A549 (cell line): ENCODE data around the gene GATB.

Source experiments
- CHD4 ChIP-seq: fragments of 200-600 bp; sonication (generic); IDR thresholded peaks from 2 replicates; pipeline ENCODE4 v1.6.1; 2016; ENCODE audit warnings: antibody characterized with exemption, mild to moderate bottlenecking, borderline replicate concordance
- MYC ChIP-seq: IDR thresholded peaks from 2 replicates; pipeline ENCODE4 v1.6.1; 2012; ENCODE audit warnings: mild to moderate bottlenecking, inconsistent platforms, low read length, improper control_type of control experiment, borderline replicate concordance
- POLR2A ChIP-seq: IDR thresholded peaks from 2 replicates; pipeline ENCODE4 v1.6.1; 2012; ENCODE audit warnings: mild to moderate bottlenecking, low read length
- SREBF2 ChIP-seq: fragments of 450-650 bp; IDR thresholded peaks from 2 replicates; pipeline ENCODE4 v1.6.1; 2014; ENCODE audit warnings: mild to moderate bottlenecking, moderate library complexity
- TF ChIP-seq, protein P1 (sequence below): fragments of >200 bp; sonication (Bioruptor Twin); formaldehyde crosslinking; IDR thresholded peaks from 3 replicates; pipeline ENCODE4 v1.5.1; 2016

DNA sequence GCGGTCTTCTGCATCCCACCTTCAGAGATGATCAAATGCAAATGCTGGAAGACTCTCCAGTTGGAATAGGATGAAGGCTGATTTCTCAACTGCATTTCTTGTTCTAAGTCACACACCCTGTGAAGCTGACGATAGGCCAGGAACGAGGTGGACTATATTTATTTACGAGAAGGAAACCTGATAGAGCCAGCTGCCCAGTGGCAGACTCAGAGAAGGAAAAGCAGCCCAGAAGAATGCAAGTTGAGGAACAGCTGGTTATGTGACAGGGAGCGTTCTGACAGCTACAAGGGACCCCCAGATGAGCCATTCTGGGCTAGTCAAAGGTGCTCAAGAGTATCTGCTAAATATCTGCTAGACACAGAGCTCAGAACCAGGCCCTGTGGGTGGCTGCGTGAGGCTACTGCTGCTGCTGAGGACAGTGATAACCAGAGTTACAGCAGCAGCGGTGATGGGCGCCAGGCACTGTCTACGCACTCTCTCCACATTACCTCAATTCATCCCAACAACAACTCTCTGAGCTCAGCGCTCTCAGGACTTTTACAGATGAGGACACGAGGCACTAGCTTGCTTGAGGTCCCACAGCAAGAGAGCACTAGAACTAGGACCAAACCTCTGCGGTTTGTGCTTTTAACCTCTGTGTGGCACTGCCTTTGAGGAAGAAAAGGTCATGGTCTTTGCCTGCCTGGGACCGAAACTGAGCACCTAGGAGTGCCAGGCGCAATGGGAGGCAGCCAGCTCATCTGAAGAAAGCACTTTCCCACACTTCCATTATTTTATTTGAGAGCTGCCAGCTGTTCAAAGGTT is 69.0 kb downstream of the GATB start:
- no peak for TF ChIP-seq POLR2A
- no peak for TF ChIP-seq MYC
- TF ChIP-seq CHD4, result no peak
- TF ChIP-seq, protein P1, sequence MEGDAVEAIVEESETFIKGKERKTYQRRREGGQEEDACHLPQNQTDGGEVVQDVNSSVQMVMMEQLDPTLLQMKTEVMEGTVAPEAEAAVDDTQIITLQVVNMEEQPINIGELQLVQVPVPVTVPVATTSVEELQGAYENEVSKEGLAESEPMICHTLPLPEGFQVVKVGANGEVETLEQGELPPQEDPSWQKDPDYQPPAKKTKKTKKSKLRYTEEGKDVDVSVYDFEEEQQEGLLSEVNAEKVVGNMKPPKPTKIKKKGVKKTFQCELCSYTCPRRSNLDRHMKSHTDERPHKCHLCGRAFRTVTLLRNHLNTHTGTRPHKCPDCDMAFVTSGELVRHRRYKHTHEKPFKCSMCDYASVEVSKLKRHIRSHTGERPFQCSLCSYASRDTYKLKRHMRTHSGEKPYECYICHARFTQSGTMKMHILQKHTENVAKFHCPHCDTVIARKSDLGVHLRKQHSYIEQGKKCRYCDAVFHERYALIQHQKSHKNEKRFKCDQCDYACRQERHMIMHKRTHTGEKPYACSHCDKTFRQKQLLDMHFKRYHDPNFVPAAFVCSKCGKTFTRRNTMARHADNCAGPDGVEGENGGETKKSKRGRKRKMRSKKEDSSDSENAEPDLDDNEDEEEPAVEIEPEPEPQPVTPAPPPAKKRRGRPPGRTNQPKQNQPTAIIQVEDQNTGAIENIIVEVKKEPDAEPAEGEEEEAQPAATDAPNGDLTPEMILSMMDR, result no peak
- no peak for TF ChIP-seq SREBF2
